H1 (cell line): ENCODE measurements around the gene LPP.

Experiments used
- ASH2L ChIP-seq: fragments of 200-600, 300-600 bp; sonication (generic); IDR thresholded peaks from one replicate; pipeline ENCODE4 v1.7.1; 2017; ENCODE audit warnings: low read length
- CHD2 ChIP-seq: IDR thresholded peaks from 2 replicates; pipeline ENCODE4 v1.6.1; 2012; ENCODE audit warnings: low read length, improper control_type of control experiment
- KDM1A ChIP-seq: fragments of 200-600, 300-600 bp; sonication (generic); IDR thresholded peaks from 2 replicates; pipeline ENCODE4 v1.7.1; 2016; ENCODE audit warnings: mild to moderate bottlenecking, low read length, borderline replicate concordance
- KDM4A ChIP-seq: IDR thresholded peaks from one replicate; pipeline ENCODE4 v1.7.1; 2012; ENCODE audit warnings: low read depth, mild to moderate bottlenecking, moderate library complexity, low read length, inconsistent platforms; ENCODE audit not compliant: severe bottlenecking
- PHF8 ChIP-seq: fragments of 200-600 bp; sonication (generic); conservative IDR thresholded peaks from 2 replicates; pipeline ENCODE4 v1.7.1; 2012; ENCODE audit warnings: low read depth, mild to moderate bottlenecking, inconsistent platforms, low read length, moderate library complexity
- POLR2A ChIP-seq, 2 experiments: IDR thresholded peaks; 1 replicate in 1 of 2; 2 replicates in 1 of 2; pipeline ENCODE4 v1.6.1; 2011; ENCODE audit warnings: low read depth in 2 of 2, low read length in 2 of 2, mild to moderate bottlenecking in 2 of 2; ENCODE audit errors: control extremely low read depth in 1 of 2
- POLR2AphosphoS5 ChIP-seq: IDR thresholded peaks from 2 replicates; pipeline ENCODE4 v1.6.1; 2011; ENCODE audit warnings: low read depth, low read length
- TAF1 ChIP-seq: IDR thresholded peaks from 2 replicates; pipeline ENCODE4 v1.6.1; 2011; ENCODE audit warnings: mild to moderate bottlenecking, low read depth, low read length
- YY1 ChIP-seq: IDR thresholded peaks from 2 replicates; pipeline ENCODE4 v1.6.1; 2011; ENCODE audit warnings: low read depth, mild to moderate bottlenecking, low read length
- TF ChIP-seq, protein P1 (sequence below), 3 experiments: IDR thresholded peaks; 1 replicate in 2 of 3; 2 replicates in 1 of 3; pipeline versions ENCODE4 v1.5.1 to v1.6.1; 2011; ENCODE audit warnings: low read length in 3 of 3, mild to moderate bottlenecking in 3 of 3, inconsistent platforms in 2 of 3, low read depth in 1 of 3, moderate library complexity in 1 of 3; ENCODE audit not compliant: insufficient read depth in 1 of 3; ENCODE audit errors: control extremely low read depth in 1 of 3
- TF ChIP-seq, protein P2 (sequence below): IDR thresholded peaks from 2 replicates; pipeline ENCODE4 v1.6.1; 2012; ENCODE audit warnings: inconsistent platforms

DNA sequence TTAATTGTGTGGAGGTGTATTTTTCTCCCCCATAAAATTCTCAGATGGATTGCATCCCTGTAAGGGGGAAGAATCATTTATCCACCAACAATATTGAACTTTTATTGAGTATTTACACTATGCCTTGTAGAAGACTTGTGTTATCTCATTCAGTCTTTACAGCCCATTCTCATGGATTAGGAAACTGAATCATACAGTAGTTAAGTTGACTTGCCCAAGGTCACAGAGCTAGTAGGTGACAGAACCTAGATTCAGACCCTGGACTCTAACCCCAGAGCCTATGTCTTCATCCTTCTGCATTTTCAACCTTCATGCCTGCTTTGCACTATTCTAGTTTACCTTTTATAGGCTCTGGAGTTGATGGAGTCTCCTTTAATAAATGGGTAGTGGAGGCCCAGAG is 226.8 kb downstream of the LPP start:
- TF ChIP-seq PHF8 (no peak), TAF1 (no peak), KDM4A (no peak), CHD2 (no peak), KDM1A (no peak), YY1 (no peak), POLR2AphosphoS5 (no peak), ASH2L (no peak), POLR2A (IDR thresholded peaks at IDR 0.05; ENCODE audit: control extremely low read depth in 1 of 2, low read depth in 2 of 2, low read length in 2 of 2) (no peak)
- TF ChIP-seq, protein P1, sequence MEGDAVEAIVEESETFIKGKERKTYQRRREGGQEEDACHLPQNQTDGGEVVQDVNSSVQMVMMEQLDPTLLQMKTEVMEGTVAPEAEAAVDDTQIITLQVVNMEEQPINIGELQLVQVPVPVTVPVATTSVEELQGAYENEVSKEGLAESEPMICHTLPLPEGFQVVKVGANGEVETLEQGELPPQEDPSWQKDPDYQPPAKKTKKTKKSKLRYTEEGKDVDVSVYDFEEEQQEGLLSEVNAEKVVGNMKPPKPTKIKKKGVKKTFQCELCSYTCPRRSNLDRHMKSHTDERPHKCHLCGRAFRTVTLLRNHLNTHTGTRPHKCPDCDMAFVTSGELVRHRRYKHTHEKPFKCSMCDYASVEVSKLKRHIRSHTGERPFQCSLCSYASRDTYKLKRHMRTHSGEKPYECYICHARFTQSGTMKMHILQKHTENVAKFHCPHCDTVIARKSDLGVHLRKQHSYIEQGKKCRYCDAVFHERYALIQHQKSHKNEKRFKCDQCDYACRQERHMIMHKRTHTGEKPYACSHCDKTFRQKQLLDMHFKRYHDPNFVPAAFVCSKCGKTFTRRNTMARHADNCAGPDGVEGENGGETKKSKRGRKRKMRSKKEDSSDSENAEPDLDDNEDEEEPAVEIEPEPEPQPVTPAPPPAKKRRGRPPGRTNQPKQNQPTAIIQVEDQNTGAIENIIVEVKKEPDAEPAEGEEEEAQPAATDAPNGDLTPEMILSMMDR (IDR thresholded peaks at IDR 0.05; ENCODE audit: control extremely low read depth in 1 of 3, insufficient read depth in 1 of 3, low read depth in 1 of 3, low read length in 3 of 3) = no peak
- TF ChIP-seq, protein P2, sequence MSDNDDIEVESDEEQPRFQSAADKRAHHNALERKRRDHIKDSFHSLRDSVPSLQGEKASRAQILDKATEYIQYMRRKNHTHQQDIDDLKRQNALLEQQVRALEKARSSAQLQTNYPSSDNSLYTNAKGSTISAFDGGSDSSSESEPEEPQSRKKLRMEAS = no peak
